Mammary epithelial cell (primary cell): ENCODE data around the gene STK26.
"Not testable (repeated sequence)": the region's sequence is repeated elsewhere in the genome, so short reads cannot be mapped to it uniquely, and the experiment has no call there.

Source experiments
- EZH2 ChIP-seq: IDR thresholded peaks from 2 replicates; pipeline ENCODE4 v1.6.1; 2012; ENCODE audit warnings: low read length, inconsistent platforms, borderline replicate concordance
- TF ChIP-seq, protein P1 (sequence below), 2 donors: IDR thresholded peaks in 1 of 2; conservative IDR thresholded peaks in 1 of 2; 2 replicates each; pipeline ENCODE4 v1.5.1; 2011 to 2012; ENCODE audit warnings: inconsistent platforms in 2 of 2, low read length in 2 of 2, mild to moderate bottlenecking in 2 of 2, control low read depth in 1 of 2, low read depth in 1 of 2; ENCODE audit not compliant: insufficient read depth in 1 of 2; ENCODE audit errors: extremely low read depth in 1 of 2

DNA sequence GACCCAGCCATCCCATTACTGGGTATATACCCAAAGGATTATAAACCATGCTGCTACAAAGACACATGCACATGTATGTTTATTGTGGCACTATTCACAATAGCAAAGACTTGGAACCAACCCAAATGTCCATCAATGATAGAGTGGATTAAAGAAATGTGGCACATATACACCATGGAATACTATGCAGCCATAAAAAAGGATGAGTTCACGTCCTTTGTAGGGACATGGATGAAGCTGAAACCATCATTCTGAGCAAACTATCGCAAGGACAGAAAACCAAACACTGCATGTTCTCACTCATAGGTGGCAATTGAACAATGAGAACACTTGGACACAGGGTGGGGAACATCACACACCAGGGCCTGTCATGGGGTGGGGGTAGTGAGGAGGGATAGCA is 12.9 kb upstream of the STK26 start:
- TF ChIP-seq, protein P1, sequence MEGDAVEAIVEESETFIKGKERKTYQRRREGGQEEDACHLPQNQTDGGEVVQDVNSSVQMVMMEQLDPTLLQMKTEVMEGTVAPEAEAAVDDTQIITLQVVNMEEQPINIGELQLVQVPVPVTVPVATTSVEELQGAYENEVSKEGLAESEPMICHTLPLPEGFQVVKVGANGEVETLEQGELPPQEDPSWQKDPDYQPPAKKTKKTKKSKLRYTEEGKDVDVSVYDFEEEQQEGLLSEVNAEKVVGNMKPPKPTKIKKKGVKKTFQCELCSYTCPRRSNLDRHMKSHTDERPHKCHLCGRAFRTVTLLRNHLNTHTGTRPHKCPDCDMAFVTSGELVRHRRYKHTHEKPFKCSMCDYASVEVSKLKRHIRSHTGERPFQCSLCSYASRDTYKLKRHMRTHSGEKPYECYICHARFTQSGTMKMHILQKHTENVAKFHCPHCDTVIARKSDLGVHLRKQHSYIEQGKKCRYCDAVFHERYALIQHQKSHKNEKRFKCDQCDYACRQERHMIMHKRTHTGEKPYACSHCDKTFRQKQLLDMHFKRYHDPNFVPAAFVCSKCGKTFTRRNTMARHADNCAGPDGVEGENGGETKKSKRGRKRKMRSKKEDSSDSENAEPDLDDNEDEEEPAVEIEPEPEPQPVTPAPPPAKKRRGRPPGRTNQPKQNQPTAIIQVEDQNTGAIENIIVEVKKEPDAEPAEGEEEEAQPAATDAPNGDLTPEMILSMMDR (conservative IDR thresholded peaks at IDR 0.05 in 1 of 2, IDR thresholded peaks at IDR 0.05 in 1 of 2; ENCODE audit: extremely low read depth in 1 of 2, insufficient read depth in 1 of 2, low read depth in 1 of 2, low read length in 2 of 2), result not testable (repeated sequence)
- not testable (repeated sequence) for TF ChIP-seq EZH2
